SK-MEL-5 (cell line): Measurements from ENCODE around the gene EXTL2. TPM values are rescaled to one million over a fixed set of nuclear protein-coding genes. Genes with fewer than 3 reads are reported as not detected.
"Not testable (repeated sequence)": the region's sequence is repeated elsewhere in the genome, so short reads cannot be mapped to it uniquely, and the experiment has no call there.

ENCODE experiments used
- DNase-seq: peaks from one replicate; pipeline ENCODE4 v3.0.0-alpha.2; 2016; ENCODE audit warnings: low read depth, low spot score
- in situ Hi-C: cut with HindIII; loops from 2 replicates; pipeline ENCODE4 v1.10.0; 2016; ENCODE audit warnings: low sequenced_read_pairs, high pct_unique_total_duplicates, low pct_unique_long_range_greater_than_20kb
- total RNA-seq: library from RNA; depleted of rRNA; stranded (reverse); fragments of >200 nt; shearing (Covaris generic); gene quantifications from 2 replicates; pipeline ENCODE4 v1.2.3, GENCODE V29; 2014

Gene EXTL2
- total RNA-seq, 1 experiment from 2014 or later = 17.2 TPM

DNA sequence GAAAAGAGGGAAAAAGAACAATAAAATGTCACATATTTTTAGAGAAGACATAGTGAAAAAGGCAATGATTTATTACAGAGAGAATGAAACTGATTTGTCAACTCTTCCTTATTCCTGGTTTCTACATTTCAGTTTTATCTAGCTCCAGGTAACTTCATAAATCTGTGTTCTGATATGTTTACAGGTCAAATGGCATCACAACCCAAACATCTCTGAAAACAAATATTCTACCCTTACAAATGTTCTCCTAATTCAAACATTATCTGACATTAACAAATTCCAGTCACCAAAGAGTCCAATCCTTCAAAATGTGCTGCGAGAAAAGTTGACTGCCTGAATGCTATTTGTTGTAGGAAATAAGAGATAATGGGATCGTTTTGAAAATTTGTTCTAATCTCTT is 20.2 kb downstream of the EXTL2 start:
- in situ Hi-C loops = loop anchor here (25.0 kb wide), 1 partner anchor 412 kb away; no protein-coding TSS in a partner anchor
- no peak for DNase-seq

GRCh38 chr1:100869996-100870395 is 24.6 kb downstream of the EXTL2 start:
- no peak for DNase-seq
- in situ Hi-C loops = loop anchor here (25.0 kb wide), 1 partner anchor 408 kb away; no protein-coding TSS in a partner anchor

GRCh38 chr1:100868364-100868995 is 26.2 kb downstream of the EXTL2 start:
- in situ Hi-C loops = loop anchor here (25.0 kb wide), 1 partner anchor 406 kb away; no protein-coding TSS in a partner anchor
- DNase-seq = peak; percentile 46

- in situ Hi-C loops = loop anchor here (25.0 kb wide), 1 partner anchor 405 kb away; no protein-coding TSS in a partner anchor
- no peak for DNase-seq
Measured at GRCh38 chr1:100866901-100867206, 27.8 kb downstream of the EXTL2 start.

GRCh38 chr1:100866041-100866900 is 28.4 kb downstream of the EXTL2 start:
- DNase-seq = peak; percentile 29
- in situ Hi-C loops = loop anchor here (25.0 kb wide), 1 partner anchor 404 kb away; no protein-coding TSS in a partner anchor

DNA sequence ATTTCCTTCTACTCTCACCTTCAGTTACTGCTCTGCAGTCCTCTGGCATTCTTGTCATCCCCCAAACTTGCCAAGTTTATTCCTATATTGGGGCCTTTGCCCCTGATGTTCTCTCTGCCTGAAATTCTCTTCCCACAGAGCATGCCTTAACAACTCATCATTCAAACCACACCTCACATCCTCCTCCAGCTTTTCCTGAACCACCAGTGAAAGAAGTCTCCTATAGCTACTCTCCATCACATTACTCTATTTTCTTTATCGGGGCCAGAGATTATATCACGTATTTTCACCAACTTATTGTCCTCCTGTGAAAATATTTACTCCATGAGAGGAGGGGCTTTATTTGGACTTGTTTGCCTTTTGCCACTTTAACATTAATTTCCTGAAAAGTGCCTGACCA is 32.1 kb downstream of the EXTL2 start:
- in situ Hi-C loops = loop anchor here (25.0 kb wide), 1 partner anchor 400 kb away; no protein-coding TSS in a partner anchor
- no peak for DNase-seq

GRCh38 chr1:100861379-100861778 is 33.3 kb downstream of the EXTL2 start:
- in situ Hi-C loops = loop anchor here (25.0 kb wide), 1 partner anchor 399 kb away; no protein-coding TSS in a partner anchor
- no peak for DNase-seq

DNA sequence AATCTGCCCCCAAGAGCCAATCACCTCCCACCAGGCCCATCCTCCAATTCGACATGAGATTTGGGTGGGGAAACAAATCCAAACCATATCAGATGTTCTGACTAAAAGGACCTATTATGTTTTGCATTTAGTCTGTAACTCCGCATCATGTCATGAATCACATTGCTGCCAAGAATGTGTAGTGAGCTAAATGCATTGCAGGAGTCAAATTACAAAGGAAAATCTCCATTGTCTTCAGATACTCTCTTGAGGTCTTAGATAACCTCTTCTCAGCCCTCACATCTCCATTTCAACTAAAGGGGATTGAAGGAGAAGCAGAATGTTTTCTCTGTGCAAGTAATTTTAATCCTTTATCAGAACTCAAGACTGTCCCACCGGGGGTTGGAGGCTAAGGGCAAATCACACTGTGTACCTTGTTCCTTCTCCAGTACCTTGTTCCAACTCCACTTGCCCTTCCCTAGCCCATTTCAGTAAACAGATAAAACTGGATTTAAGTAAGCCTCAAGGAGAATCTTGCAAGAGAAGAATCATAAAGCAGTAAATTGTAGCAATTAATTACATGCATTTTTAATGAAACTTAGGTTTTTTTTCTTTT is 34.1 kb downstream of the EXTL2 start:
- no peak for DNase-seq
- in situ Hi-C loops = loop anchor here (25.0 kb wide), 1 partner anchor 398 kb away; no protein-coding TSS in a partner anchor

DNA sequence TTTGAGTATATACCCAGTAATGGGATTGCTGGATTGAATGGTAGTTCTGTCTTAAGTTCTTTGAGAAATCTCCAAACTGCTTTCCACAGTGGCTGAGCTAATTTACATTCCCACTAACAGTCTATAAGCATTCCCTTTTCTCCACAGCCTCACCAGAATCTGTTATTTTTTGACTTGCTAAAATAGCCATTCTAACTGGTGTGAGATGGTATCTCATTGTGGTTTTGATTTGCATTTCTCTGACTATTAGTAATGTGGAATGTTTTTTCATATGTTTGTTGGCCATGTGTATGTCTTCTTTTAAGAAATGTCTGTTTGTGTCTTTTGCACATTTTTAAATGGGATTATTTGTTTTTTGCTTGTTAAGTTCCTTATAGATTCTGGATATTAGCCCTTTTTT is 39.5 kb downstream of the EXTL2 start:
- in situ Hi-C loops = loop anchor here (25.0 kb wide), 1 partner anchor 393 kb away; no protein-coding TSS in a partner anchor
- DNase-seq = not testable (repeated sequence)

- no peak for DNase-seq
- in situ Hi-C loops = loop anchor here (25.0 kb wide), 1 partner anchor 391 kb away; no protein-coding TSS in a partner anchor
Measured at GRCh38 chr1:100852976-100853375, 41.7 kb downstream of the EXTL2 start.

GRCh38 chr1:100851726-100852125 is 42.9 kb downstream of the EXTL2 start:
- in situ Hi-C loops = loop anchor here (25.0 kb wide), 1 partner anchor 389 kb away; no protein-coding TSS in a partner anchor
- DNase-seq = no peak

GRCh38 chr1:100847361-100848082 is 47.1 kb downstream of the EXTL2 start:
- in situ Hi-C loops = no loop called here
- DNase-seq = no peak

DNA sequence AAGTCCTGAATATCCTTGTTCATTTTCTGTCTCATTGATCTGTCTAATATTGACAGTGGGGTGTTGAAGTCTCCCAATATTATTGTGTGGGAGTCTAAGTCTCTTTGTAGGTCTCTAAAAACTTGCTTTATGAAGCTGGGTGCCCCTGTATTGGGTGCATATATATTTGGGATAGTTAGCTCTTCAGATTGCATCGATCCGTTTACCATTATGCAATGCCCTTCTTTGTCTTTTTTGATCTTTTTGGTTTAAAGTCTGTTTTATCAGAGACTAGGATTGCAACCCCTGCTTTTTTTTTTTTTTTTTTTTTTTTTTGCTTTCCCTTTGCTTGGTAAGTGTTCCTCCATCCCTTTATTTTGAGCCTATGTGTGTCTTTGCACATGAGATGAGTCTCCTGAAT is 51.5 kb downstream of the EXTL2 start:
- in situ Hi-C loops = not testable (repeated sequence)

GRCh38 chr1:100835866-100836842 is 58.5 kb downstream of the EXTL2 start:
- DNase-seq = no peak
- in situ Hi-C loops = no loop called here

More for the DNA sequence above, 51.5 kb downstream of the EXTL2 start:
- not testable (repeated sequence) for DNase-seq

- in situ Hi-C loops = no loop called here
- peak; percentile 60 for DNase-seq
Measured at GRCh38 chr1:100834777-100835660, 59.6 kb downstream of the EXTL2 start.
